ENCODE data around the gene LGMN. TPM values are rescaled to one million over a fixed set of nuclear protein-coding genes. Genes with fewer than 3 reads are reported as not detected.

Gene LGMN
- total and polyA plus RNA-seq, 2 of the 8 experiments (the other 6 are each of a cell fraction or from before 2014, with no cell fraction given), result 57.4 to 83.4 TPM

- Histone ChIP-seq H3K23ac (ENCODE audit: insufficient read length) (no peak overlapping the region), H4K8ac (ENCODE audit: extremely low read depth, insufficient read depth, low read length) (no peak overlapping the region), H3K79me1 (ENCODE audit: low read depth, low read length) (no peaks in the 10 kb centered on the region), H3K27ac (ENCODE audit: low read depth, low read length) (no peak overlapping the region), H2BK5ac (ENCODE audit: low read depth, low read length) (no peak overlapping the region), H4K20me1 (replicated peaks in 1 of 2; ENCODE audit: control insufficient read depth in 1 of 2, insufficient read depth in 2 of 2, low read length in 2 of 2) (peaks cover 0 to 2% of the 10 kb centered on the region in 2 experiments), H3K56ac (replicated peaks; ENCODE audit: insufficient read length, low read depth, low read length) (no peak overlapping the region), H3K4me1 (replicated peaks in 1 of 4; ENCODE audit: control insufficient read depth in 3 of 4, insufficient read depth in 4 of 4, low read length in 3 of 4) (peaks cover 0 to 5% (median under 1%) of the 10 kb centered on the region in 4 experiments; a peak in 2 of 7 replicates), H3K36me3 (ENCODE audit: control insufficient read depth in 2 of 4, insufficient read depth in 4 of 4, low read length in 3 of 4) (no peaks in the 10 kb centered on the region), H3K14ac (ENCODE audit: insufficient read length) (no peak overlapping the region), H3K9me3 (ENCODE audit: insufficient read depth in 2 of 2, low read depth in 1 of 2, low read length in 1 of 2) (no peaks in the 10 kb centered on the region), H3K4ac (replicated peaks; ENCODE audit: insufficient read length, low read depth, low read length) (no peak overlapping the region), H3K27me3 (replicated peaks in 1 of 4; ENCODE audit: control insufficient read depth in 3 of 4, extremely low read depth in 1 of 4, insufficient read depth in 3 of 4, low read length in 3 of 4) (peaks cover 5 to 12% (median 10%) of the 10 kb centered on the region in 4 experiments; a peak in 6 of 7 replicates), H3K9ac (replicated peaks in 1 of 4; ENCODE audit: extremely low read depth in 1 of 4, low read depth in 3 of 4, low read length in 3 of 4) (no peak overlapping the region), H3K4me3 (ENCODE audit: extremely low read depth in 1 of 4, insufficient read depth in 2 of 4, low read depth in 3 of 4, low read length in 4 of 4) (no peak overlapping the region), H2BK20ac (ENCODE audit: low read length) (no peak overlapping the region), H2BK15ac (ENCODE audit: low read length) (no peak overlapping the region), H2AK5ac (ENCODE audit: low read depth, low read length) (no peak overlapping the region), H3K18ac (ENCODE audit: extremely low read depth, low read length) (no peak overlapping the region), H4K5ac (ENCODE audit: insufficient read length, low read depth, low read length) (no peak overlapping the region), H2BK12ac (ENCODE audit: low read depth, low read length) (no peak overlapping the region), H2BK120ac (replicated peaks; ENCODE audit: low read depth, low read length) (no peak overlapping the region), H2AFZ (ENCODE audit: low read length) (no peak overlapping the region), H3K23me2 (ENCODE audit: low read depth, low read length) (peaks cover 4% of the 10 kb centered on the region; the same call in 1 of the 2 replicates), H3K79me2 (ENCODE audit: control insufficient read depth in 1 of 2, insufficient read depth in 2 of 2, low read length in 2 of 2) (no peaks in the 10 kb centered on the region), H3K4me2 (ENCODE audit: insufficient read depth in 1 of 2, low read depth in 2 of 2, low read length in 2 of 2) (no peak overlapping the region), H4K91ac (replicated peaks; ENCODE audit: insufficient read length, low read length) (no peak overlapping the region)
- DNase-seq (ENCODE audit: low read depth in 1 of 2, low spot score in 2 of 2), result no peak
- TF ChIP-seq CTCF (IDR thresholded peaks at IDR 0.05; ENCODE audit: control extremely low read depth in 1 of 3, insufficient read depth in 1 of 3, low read depth in 1 of 3, low read length in 3 of 3) (no peak), FOSL1 (IDR thresholded peaks at IDR 0.05; ENCODE audit: insufficient read depth, low read depth, low read length) (no peak), HDAC6 (IDR thresholded peaks at IDR 0.05; ENCODE audit: low read depth, low read length) (no peak), TAF7 (optimal IDR thresholded peaks at IDR 0.05; ENCODE audit: borderline replicate concordance, low read depth, low read length) (no peak), PHF8 (conservative IDR thresholded peaks at IDR 0.05; ENCODE audit: low read depth, low read length) (no peak), RFX5 (IDR thresholded peaks at IDR 0.05; ENCODE audit: borderline replicate concordance, low read depth, low read length) (no peak), TEAD4 (IDR thresholded peaks at IDR 0.05; ENCODE audit: low read depth, low read length) (no peak), SUZ12 (IDR thresholded peaks at IDR 0.05; ENCODE audit: low read length) (no peak), SP4 (IDR thresholded peaks at IDR 0.05; ENCODE audit: low read length) (no peak), JUN (IDR thresholded peaks at IDR 0.05; ENCODE audit: low read depth, low read length) (no peak)
- ChIA-PET CTCF (ENCODE audit: partially characterized antibody) (interaction anchor here (1.3 kb wide), 1 partner anchor 20 kb away, joined by 4 read pairs; no protein-coding TSS in a partner anchor), POLR2A (ENCODE audit: partially characterized antibody) (no interaction called here)
- no peak for FAIRE-seq
- WGBS, 2 experiments (ENCODE audit: extremely low coverage in 1 of 2, insufficient coverage in 1 of 2, insufficient read length in 1 of 2, insufficient replicate concordance in 2 of 2, low coverage in 1 of 2, low lambda C conversion rate in 2 of 2, missing lambda C conversion rate in 1 of 2), result 90% methylated on average over 2 of the region's 2 CpGs; no CpG with 5 or more reads in 1 of the 2 experiments
Observed at GRCh38 chr14:92692822-92693226, 55.6 kb downstream of the LGMN start.

Data from H1 (cell line).